SJCRH30 (cell line): ENCODE data around the gene WDFY1. TPM values are rescaled to one million over a fixed set of nuclear protein-coding genes. Genes with fewer than 3 reads are reported as not detected.
A peak's percentile ranks its signal among the peaks of the same experiment; 100 is the strongest.

Experiments
- DNase-seq, 2 experiments: peaks; one replicate each; pipeline ENCODE4 v3.0.0-alpha.2; 2015 to 2020
- H3K27ac ChIP-seq: fragments of 250-450 bp; sonication (Bioruptor Pico); 2 replicates; pipeline ENCODE4 v1.5.1; 2020; ENCODE audit warnings: mild to moderate bottlenecking, moderate library complexity
- H3K27me3 ChIP-seq: fragments of 250-450 bp; sonication (Bioruptor Pico); 2 replicates; pipeline ENCODE4 v1.5.1; 2020; ENCODE audit warnings: mild to moderate bottlenecking, moderate library complexity
- H3K36me3 ChIP-seq: fragments of 250-450 bp; sonication (Bioruptor Pico); 2 replicates; pipeline ENCODE4 v1.5.1; 2020; ENCODE audit warnings: mild to moderate bottlenecking, moderate library complexity
- H3K4me1 ChIP-seq: fragments of 250-450 bp; sonication (Bioruptor Pico); 2 replicates; pipeline ENCODE4 v1.5.1; 2020; ENCODE audit warnings: mild to moderate bottlenecking, moderate library complexity
- H3K4me3 ChIP-seq: fragments of 250-450 bp; sonication (Bioruptor Pico); 2 replicates; pipeline ENCODE4 v1.5.1; 2020; ENCODE audit warnings: mild to moderate bottlenecking, moderate library complexity
- H3K9me3 ChIP-seq: fragments of 250-450 bp; sonication (Bioruptor Pico); replicated peaks from 2 replicates; pipeline ENCODE4 v1.5.1; 2020; ENCODE audit warnings: mild to moderate bottlenecking, moderate library complexity
- total RNA-seq: library from RNA; depleted of rRNA; stranded (reverse); fragments of >200 nt; shearing (Covaris generic); gene quantifications from 2 replicates; pipeline ENCODE4 v1.2.3, GENCODE V29; 2014

Gene WDFY1
- total RNA-seq, 1 experiment from 2014 or later, result 82.0 TPM

GRCh38 chr2:223972656-223973102 lies 27.5 kb upstream of the WDFY1 start:
- peak; percentile 11 to 34 for DNase-seq
- no peaks in the 10 kb centered on the region for H3K27me3 ChIP-seq
- H3K9me3 ChIP-seq, result no peaks in the 10 kb centered on the region
- no peak overlapping the region for H3K4me3 ChIP-seq
- peaks cover 9% of the 10 kb centered on the region for H3K36me3 ChIP-seq
- H3K4me1 ChIP-seq, result peaks cover 20% of the 10 kb centered on the region
- no peak overlapping the region for H3K27ac ChIP-seq

GRCh38 chr2:223971731-223972130 lies 26.6 kb upstream of the WDFY1 start:
- Histone ChIP-seq H3K4me3 (no peak overlapping the region), H3K27ac (no peak overlapping the region), H3K36me3 (peaks cover 15% of the 10 kb centered on the region), H3K9me3 (no peaks in the 10 kb centered on the region), H3K4me1 (peaks cover 11% of the 10 kb centered on the region), H3K27me3 (no peaks in the 10 kb centered on the region)
- no peak for DNase-seq

DNA sequence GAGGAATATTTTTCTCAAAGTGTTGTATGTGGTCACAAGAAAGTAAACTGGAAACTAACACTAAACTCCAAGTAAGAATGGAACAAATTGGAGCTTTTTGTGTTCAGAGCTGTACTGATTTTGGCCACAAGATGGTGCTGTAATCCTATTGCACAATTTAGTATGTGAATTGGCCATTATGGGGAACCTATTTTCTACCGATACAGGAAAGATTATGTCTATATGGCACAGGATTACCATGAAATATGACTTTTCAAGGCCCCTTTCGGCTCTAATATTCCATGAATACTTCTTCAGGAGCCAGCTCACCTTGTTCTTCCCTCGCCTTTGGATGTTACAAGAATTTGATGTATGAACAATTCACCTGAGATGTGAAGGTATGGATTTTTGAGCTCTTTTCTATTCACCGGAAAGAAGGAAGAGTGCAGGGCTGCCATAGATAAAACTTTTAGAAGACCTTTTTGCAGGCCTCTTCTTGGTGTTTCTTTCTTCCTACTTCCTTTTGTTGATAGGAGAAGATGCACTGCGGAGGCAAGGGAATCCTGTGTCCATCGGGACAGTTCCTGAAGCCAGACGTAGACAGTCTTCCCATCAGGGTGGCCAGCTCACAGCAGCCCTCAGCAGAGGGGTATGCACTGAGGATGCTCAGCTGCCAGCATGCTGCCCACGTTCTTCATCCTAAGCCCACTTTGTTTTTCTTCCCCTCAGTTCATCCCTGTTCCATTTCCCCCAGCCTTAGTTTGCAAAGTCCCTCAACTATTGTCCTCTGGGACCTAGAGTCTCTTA lies 25.4 kb upstream of the WDFY1 start:
- DNase-seq, result peak; percentile 45 to 84
- Histone ChIP-seq H3K36me3 (peaks cover 23% of the 10 kb centered on the region), H3K9me3 (no peaks in the 10 kb centered on the region), H3K4me3 (no peak overlapping the region), H3K27ac (no peak overlapping the region), H3K27me3 (no peaks in the 10 kb centered on the region), H3K4me1 (no peaks in the 10 kb centered on the region)

GRCh38 chr2:223969856-223970255 lies 24.7 kb upstream of the WDFY1 start:
- no peaks in the 10 kb centered on the region for H3K27me3 ChIP-seq
- H3K9me3 ChIP-seq, result no peaks in the 10 kb centered on the region
- H3K36me3 ChIP-seq, result peaks cover 30% of the 10 kb centered on the region
- H3K4me1 ChIP-seq, result no peaks in the 10 kb centered on the region
- no peak overlapping the region for H3K4me3 ChIP-seq
- DNase-seq, result no peak
- no peak overlapping the region for H3K27ac ChIP-seq

DNA sequence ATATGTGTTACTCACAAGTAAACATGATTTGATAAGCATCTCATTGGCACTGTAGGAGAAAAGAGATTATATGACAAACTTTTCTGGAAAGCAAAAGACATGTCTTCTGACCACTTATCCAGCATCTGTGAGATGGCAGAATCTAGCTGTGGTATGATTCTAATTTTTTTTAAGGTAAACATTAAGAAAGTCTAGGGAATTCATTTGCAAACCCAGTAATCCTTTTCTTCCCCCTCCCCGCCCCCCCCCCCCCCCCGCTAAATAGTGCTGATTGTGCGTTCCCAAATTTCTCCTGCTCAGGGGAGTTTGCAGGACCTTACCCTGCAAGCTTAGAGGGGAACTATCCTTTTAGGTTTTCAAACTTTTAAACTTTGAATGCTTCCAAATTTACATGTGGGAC lies 24.2 kb upstream of the WDFY1 start:
- H3K27ac ChIP-seq, result no peak overlapping the region
- H3K36me3 ChIP-seq, result peaks cover 35% of the 10 kb centered on the region
- H3K9me3 ChIP-seq, result no peaks in the 10 kb centered on the region
- no peak overlapping the region for H3K4me3 ChIP-seq
- no peaks in the 10 kb centered on the region for H3K4me1 ChIP-seq
- no peak for DNase-seq
- no peaks in the 10 kb centered on the region for H3K27me3 ChIP-seq

DNA sequence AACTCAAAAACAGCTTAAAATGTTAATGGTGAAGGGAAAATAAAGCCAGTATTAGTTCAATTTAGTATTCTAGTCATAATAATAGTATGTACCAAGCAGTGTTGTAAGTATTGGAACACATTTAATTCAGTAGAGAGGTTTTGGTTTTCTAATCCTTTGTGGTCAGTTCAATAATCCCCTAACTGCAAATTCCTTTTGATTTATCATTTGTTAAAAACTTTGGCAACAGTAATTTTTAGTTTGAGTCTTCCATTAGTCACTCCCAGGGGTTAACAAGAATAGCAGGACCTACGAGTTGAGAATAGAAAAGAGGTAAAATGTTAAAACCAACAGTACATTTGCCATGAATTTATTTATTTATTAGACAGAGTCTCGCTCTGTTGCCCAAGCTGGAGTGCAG lies 22.8 kb upstream of the WDFY1 start:
- Histone ChIP-seq H3K4me1 (no peaks in the 10 kb centered on the region), H3K9me3 (no peaks in the 10 kb centered on the region), H3K36me3 (peaks cover 48% of the 10 kb centered on the region), H3K27me3 (no peaks in the 10 kb centered on the region), H3K27ac (no peak overlapping the region), H3K4me3 (no peak overlapping the region)
- no peak for DNase-seq

DNA sequence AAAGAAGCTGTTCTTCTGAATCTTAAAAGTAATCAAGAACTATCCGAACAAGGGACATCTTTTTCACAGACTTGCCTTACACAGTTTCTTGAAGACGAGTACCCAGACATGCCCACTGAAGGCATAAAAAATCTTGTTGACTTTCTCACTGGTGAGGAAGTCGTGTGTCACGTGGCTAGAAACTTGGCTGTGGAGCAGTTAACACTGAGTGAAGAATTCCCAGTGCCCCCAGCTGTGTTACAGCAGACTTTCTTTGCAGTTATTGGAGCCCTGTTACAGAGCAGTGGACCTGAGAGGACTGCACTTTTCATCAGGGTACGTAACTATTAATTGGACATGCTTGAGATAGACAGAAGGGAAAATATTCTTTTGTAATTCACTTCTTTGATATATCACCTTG lies 14.6 kb upstream of the WDFY1 start:
- H3K27me3 ChIP-seq, result no peaks in the 10 kb centered on the region
- H3K9me3 ChIP-seq, result no peaks in the 10 kb centered on the region
- H3K27ac ChIP-seq, result no peak overlapping the region
- peaks cover 40% of the 10 kb centered on the region for H3K36me3 ChIP-seq
- DNase-seq, result no peak
- H3K4me1 ChIP-seq, result peaks cover 19% of the 10 kb centered on the region
- no peak overlapping the region for H3K4me3 ChIP-seq

DNA sequence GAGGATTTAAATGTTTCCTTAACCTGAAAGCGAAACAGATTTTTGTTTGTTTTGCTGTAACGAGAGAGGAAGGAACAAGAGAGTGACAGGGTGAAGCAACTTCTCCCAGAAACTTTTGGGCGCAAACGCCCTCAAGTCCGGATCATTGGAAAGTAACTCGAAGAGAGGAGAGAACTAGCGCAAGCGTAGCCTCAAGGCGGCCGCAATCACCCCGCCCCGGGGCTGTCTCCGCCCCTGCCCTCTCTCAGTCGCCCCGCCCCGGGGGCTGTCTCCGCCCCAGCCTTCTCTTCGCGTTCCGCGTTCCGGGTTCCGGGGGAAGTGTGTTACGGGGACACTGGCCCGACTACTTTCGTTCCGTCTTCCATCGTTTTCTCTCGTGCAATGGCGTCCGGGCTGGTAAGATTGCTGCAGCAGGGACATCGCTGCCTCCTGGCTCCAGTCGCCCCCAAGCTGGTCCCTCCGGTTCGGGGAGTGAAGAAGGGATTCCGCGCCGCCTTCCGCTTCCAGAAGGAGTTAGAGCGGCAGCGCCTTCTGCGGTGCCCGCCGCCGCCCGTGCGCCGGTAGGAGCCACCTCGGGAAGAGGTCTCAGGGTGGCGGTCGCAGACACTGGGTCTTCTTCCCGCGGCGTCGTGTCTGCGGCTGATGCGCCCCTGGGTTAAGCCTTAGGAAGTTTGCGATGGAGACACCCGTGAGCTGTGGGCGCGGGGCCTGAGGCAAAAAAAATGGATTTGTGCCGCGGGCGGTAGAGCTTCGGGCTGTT lies 12.1 kb upstream of the WDFY1 start, which contains the start of gene MRPL44:
Gene MRPL44, plus strand, starts transcription at position 372 of the 760 bp plus-strand sequence. Its CDS starts 10 bp downstream, at position 382.
- Histone ChIP-seq H3K36me3 (peaks cover 20% of the 10 kb centered on the region), H3K27me3 (no peaks in the 10 kb centered on the region), H3K4me3 (peak within 1 kb of the TSS; percentile 87), H3K9me3 (no peaks in the 10 kb centered on the region), H3K4me1 (peaks cover 29% of the 10 kb centered on the region), H3K27ac (peak within 1 kb of the TSS; percentile 76)
- DNase-seq, result peak; percentile 98

- Histone ChIP-seq H3K4me1 (peaks cover 35% of the 10 kb centered on the region), H3K4me3 (peak overlapping the region; percentile 87; the same call in 1 of the 2 replicates), H3K9me3 (no peaks in the 10 kb centered on the region), H3K36me3 (peaks cover 19% of the 10 kb centered on the region), H3K27me3 (no peaks in the 10 kb centered on the region), H3K27ac (no peak overlapping the region)
- no peak for DNase-seq
These were observed 11.2 kb upstream of the WDFY1 start for GRCh38 chr2:223956300-223956699.

DNA sequence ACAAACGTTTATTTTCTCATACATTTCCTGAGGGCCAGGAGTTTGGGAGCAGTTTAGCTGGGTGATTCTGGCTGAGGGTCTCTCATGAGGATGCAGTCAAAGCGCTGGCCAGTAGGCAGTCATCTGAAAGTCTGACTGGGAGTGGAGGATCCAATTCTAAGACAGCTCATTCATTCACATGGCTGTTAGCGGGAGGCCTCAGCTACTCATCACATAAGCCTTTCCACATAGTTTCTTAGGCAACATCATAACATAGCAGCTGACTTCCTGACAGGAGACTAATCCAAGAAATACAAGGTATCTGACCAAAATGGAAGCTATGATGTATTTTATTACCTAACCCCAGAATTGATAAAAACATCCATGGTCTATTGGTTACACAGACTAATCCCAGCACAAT lies 9.3 kb upstream of the WDFY1 start:
- H3K4me1 ChIP-seq, result peaks cover 30% of the 10 kb centered on the region
- peaks cover 2% of the 10 kb centered on the region for H3K36me3 ChIP-seq
- no peaks in the 10 kb centered on the region for H3K27me3 ChIP-seq
- no peak for DNase-seq
- H3K4me3 ChIP-seq, result no peak overlapping the region
- H3K27ac ChIP-seq, result no peak overlapping the region
- no peaks in the 10 kb centered on the region for H3K9me3 ChIP-seq

- peak overlapping the region; percentile 18 for H3K4me3 ChIP-seq
- H3K9me3 ChIP-seq, result no peaks in the 10 kb centered on the region
- peak; percentile 75 to 91 for DNase-seq
- H3K27me3 ChIP-seq, result no peaks in the 10 kb centered on the region
- peaks cover 21% of the 10 kb centered on the region for H3K4me1 ChIP-seq
- no peaks in the 10 kb centered on the region for H3K36me3 ChIP-seq
- peak overlapping the region; percentile 69 for H3K27ac ChIP-seq
These were observed 7.3 kb upstream of the WDFY1 start for GRCh38 chr2:223952280-223952968.

DNA sequence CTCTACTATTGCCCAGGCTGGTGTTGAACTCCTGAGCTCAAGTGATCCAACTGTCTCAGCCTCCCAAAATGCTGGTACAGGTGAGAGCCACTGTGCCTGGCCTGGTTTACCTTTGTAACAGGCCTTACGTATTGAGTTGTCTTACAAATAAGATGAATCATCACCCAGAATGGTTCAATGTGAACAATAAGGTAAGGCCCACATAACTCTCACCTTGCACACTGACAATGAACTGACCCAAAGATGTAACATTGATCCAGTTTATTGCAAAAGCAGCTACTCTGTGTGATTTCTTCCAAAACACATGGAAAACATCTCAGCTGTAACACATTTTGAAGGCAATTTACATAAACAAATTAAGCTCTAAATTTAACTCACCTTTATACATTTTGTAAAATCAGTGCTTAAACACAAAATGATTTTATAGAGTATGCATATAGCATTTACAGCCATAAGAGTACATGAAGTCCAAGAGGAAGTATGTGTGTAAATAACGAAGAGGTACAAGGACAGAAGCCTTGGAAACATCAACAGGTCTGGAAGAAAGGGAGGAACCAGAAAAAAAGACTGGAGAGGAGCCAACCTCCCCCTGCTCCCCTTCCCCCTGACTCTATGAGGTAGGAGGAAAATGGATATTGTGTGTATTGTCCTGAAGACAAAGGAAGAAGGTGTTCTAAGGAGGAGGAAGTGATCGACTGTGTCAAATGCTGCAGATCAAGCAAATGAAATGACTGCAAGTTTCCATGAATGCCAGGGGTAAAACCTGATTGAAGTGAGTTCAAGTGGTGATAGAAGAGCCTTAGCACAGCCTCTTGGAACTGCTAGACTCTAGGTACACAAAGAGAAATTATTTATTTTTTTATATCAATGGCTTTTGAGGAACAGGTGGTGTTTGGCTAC lies 5.6 kb upstream of the WDFY1 start:
- Histone ChIP-seq H3K4me1 (peaks cover 16% of the 10 kb centered on the region), H3K36me3 (no peaks in the 10 kb centered on the region), H3K9me3 (no peaks in the 10 kb centered on the region), H3K27me3 (no peaks in the 10 kb centered on the region), H3K4me3 (no peak overlapping the region), H3K27ac (no peak overlapping the region)
- DNase-seq, result no peak

DNA sequence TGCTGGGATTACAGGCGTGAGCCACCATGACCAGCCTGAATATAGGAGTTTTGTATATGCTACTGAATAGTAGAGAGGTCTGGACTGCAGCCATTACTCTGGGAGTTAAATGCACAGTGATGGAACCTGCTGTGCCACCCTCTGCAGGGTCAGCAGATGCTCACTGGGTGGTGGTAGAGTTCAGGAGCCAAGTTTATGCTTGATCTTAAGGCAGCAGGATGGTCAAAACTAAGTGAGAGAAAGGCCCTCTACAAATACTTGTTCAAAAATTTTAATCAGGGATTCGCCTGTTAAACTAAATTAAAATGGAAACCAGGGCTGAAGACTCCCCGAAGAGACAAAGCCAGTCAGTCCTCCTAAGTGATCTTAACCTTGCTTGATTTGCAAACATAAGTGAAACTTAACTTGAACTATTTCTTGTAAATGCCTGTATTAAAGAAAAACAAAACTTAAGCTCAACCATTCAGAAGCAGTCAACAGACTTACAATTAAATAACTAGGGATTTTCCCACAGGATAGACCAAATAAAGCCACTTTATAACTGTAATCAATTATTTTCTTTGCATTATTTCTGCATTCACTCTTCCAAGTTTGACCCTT lies 4.2 kb upstream of the WDFY1 start:
- no peaks in the 10 kb centered on the region for H3K27me3 ChIP-seq

More for the DNA sequence above, 4.2 kb upstream of the WDFY1 start:
- H3K4me1 ChIP-seq, result peaks cover 16% of the 10 kb centered on the region
- no peaks in the 10 kb centered on the region for H3K36me3 ChIP-seq
- no peak overlapping the region for H3K4me3 ChIP-seq
- no peak for DNase-seq
- H3K27ac ChIP-seq, result no peak overlapping the region
- no peaks in the 10 kb centered on the region for H3K9me3 ChIP-seq
